Measurements from ENCODE around the gene ABCA7. TPM values are rescaled to one million over a fixed set of nuclear protein-coding genes. Genes with fewer than 3 reads are reported as not detected.
A peak's percentile ranks its signal among the peaks of the same experiment; 100 is the strongest.

The ABCA7 gene
- total and polyA plus RNA-seq, 2 of the 13 experiments (the other 11 are each of a cell fraction or from before 2014, with no cell fraction given) = 4.4 to 32.4 TPM

- no peak for TF ChIP-seq ZNF503 (CRISPR knock-in tag; IDR thresholded peaks at IDR 0.05)
- no peak for TF ChIP-seq SPEN (CRISPR knock-in tag; IDR thresholded peaks at IDR 0.05; ENCODE audit: low read depth)
- no peak for TF ChIP-seq HNRNPK (IDR thresholded peaks at IDR 0.05; ENCODE audit: low read depth, low read length, poor library complexity, severe bottlenecking)
- no peak for TF ChIP-seq ZNF180 (CRISPR knock-in tag; IDR thresholded peaks at IDR 0.05; ENCODE audit: borderline replicate concordance, low read depth)
- TF ChIP-seq JUND (CRISPR knock-in tag; IDR thresholded peaks at IDR 0.05) = no peak; the same call in 1 of the 2 replicates
- TF ChIP-seq KDM1A (CRISPR knock-in tag; IDR thresholded peaks at IDR 0.05) = no peak
- no peak for TF ChIP-seq SRY (CRISPR knock-in tag; IDR thresholded peaks at IDR 0.05)
- TF ChIP-seq GZF1 (CRISPR knock-in tag; IDR thresholded peaks at IDR 0.05) = no peak
- TF ChIP-seq CREM (IDR thresholded peaks at IDR 0.05) = peak; percentile 48; the same call in 1 of the 2 replicates
- TF ChIP-seq CREM (CRISPR knock-in tag; IDR thresholded peaks at IDR 0.05) = no peak
- no peak for TF ChIP-seq GRHL1 (CRISPR knock-in tag; conservative IDR thresholded peaks at IDR 0.05)
- no peak for TF ChIP-seq SIX4 (CRISPR knock-in tag; IDR thresholded peaks at IDR 0.05)
- no peak for TF ChIP-seq ZNF30 (CRISPR knock-in tag; IDR thresholded peaks at IDR 0.05)
- peak; percentile 46; the same call in 1 of the 2 replicates for TF ChIP-seq MEIS1 (CRISPR knock-in tag; IDR thresholded peaks at IDR 0.05; ENCODE audit: borderline replicate concordance)
- TF ChIP-seq ZMYM3 (CRISPR knock-in tag; IDR thresholded peaks at IDR 0.05) = peak; percentile 69; the same call in 1 of the 2 replicates
- no peak for TF ChIP-seq ZNF17 (CRISPR knock-in tag; IDR thresholded peaks at IDR 0.05)
- TF ChIP-seq ZFP36L1 (CRISPR knock-in tag; IDR thresholded peaks at IDR 0.05) = no peak
- 0 out of 2 replicates have a peak, but pooled peaks have one; percentile 32 for TF ChIP-seq CBX5 (CRISPR knock-in tag; IDR thresholded peaks at IDR 0.05; ENCODE audit: borderline replicate concordance)
- no peak for TF ChIP-seq ZMYM4 (CRISPR knock-in tag; IDR thresholded peaks at IDR 0.05)
- TF ChIP-seq MTERF4 (CRISPR knock-in tag; IDR thresholded peaks at IDR 0.05) = no peak
- no peak for TF ChIP-seq HMGXB4 (CRISPR knock-in tag; IDR thresholded peaks at IDR 0.05; ENCODE audit: borderline replicate concordance in 1 of 2, low read depth in 1 of 2)
- TF ChIP-seq ZNF460 (CRISPR knock-in tag; IDR thresholded peaks at IDR 0.05; ENCODE audit: borderline replicate concordance) = no peak
- TF ChIP-seq ZGPAT (CRISPR knock-in tag; IDR thresholded peaks at IDR 0.05) = peak; percentile 62; the same call in 1 of the 2 replicates
- no peak for TF ChIP-seq RFX5 (IDR thresholded peaks at IDR 0.05; ENCODE audit: low read depth, low read length)
These were observed 46.5 kb upstream of the ABCA7 start (continued) for GRCh38 chr19:993361-993830.

Data from HepG2 (cell line).